HepG2 (cell line): ENCODE data around the gene SIGLEC1. TPM values are rescaled to one million over a fixed set of nuclear protein-coding genes. Genes with fewer than 3 reads are reported as not detected.
A peak's percentile ranks its signal among the peaks of the same experiment; 100 is the strongest.

Experiments used
- ATAC-seq: fragments of 200-7000 bp; cut with Tn5 transposase; 3 replicates; pipeline ENCODE4 v1.9.1; 2020; ENCODE audit warnings: mild to moderate bottlenecking, moderate library complexity
- BruUV-seq: library from RNA; stranded (reverse); fragments of 400-500 nt; replicated peaks from 2 replicates; lab custom pipeline; 2021; lab: Mats Ljungman, UMichigan
- CTCF ChIA-PET: fragments of 300-600 bp; formaldehyde crosslinking; extraction: SDS; loops from one replicate; lab custom pipeline; 2021; ENCODE audit warnings: low total read pairs, inconsistent platforms, low intra/inter-chr PET ratio; lab: Yijun Ruan, JAX
- POLR2A ChIA-PET: fragments of 350-600 bp; sonication (Branson Sonifier 250); formaldehyde crosslinking; loops from one replicate; lab custom pipeline; 2020; ENCODE audit warnings: antibody characterized with exemption, inconsistent platforms; lab: Yijun Ruan, JAX
- DNase-seq: peaks from one replicate; pipeline ENCODE4 v3.0.0-alpha.2; 2015; ENCODE audit warnings: low spot score
- FAIRE-seq: peaks from 3 replicates; lab custom pipeline; 2011; peaks lifted over from hg19 to GRCh38; lab: Jason Lieb, UNC
- H2AFZ ChIP-seq: one replicate; pipeline ENCODE4 v1.6.1; 2011; ENCODE audit warnings: low read length, inconsistent platforms
- H3K27ac ChIP-seq: fragments of 300-600 bp; 3 replicates; pipeline ENCODE4 v1.8.0; 2011; ENCODE audit warnings: mixed run types, mild to moderate bottlenecking, mixed read lengths, low read length, inconsistent platforms; ENCODE audit not compliant: insufficient read depth; ENCODE audit errors: extremely low read length
- H3K27me3 ChIP-seq, 2 experiments: fragments of 200-600 bp in 1 of 2; 2 replicates in 1 of 2; 3 replicates in 1 of 2; pipeline versions ENCODE4 v1.6.0 to v1.8.0; 2011; ENCODE audit warnings: low read length in 2 of 2, mild to moderate bottlenecking in 2 of 2, moderate library complexity in 2 of 2, inconsistent platforms in 1 of 2; ENCODE audit not compliant: insufficient read depth in 2 of 2, control insufficient read depth in 1 of 2
- H3K36me3 ChIP-seq, 2 experiments: fragments of 200-600 bp in 1 of 2; replicated peaks in 1 of 2; 2 replicates in 1 of 2; 3 replicates in 1 of 2; pipeline versions ENCODE4 v1.5.1 to v1.8.0; 2011; ENCODE audit warnings: low read length in 2 of 2, inconsistent platforms in 1 of 2; ENCODE audit not compliant: insufficient read depth in 2 of 2, control insufficient read depth in 1 of 2
- H3K4me1 ChIP-seq: 2 replicates; pipeline ENCODE4 v1.5.1; 2012; ENCODE audit warnings: low read length, inconsistent platforms; ENCODE audit not compliant: insufficient read depth
- H3K4me2 ChIP-seq: 2 replicates; pipeline ENCODE4 v1.6.0; 2011; ENCODE audit warnings: low read depth, low read length, inconsistent platforms
- H3K4me3 ChIP-seq, 3 experiments: fragments of 200-600 bp in 1 of 3; sonication (generic), shearing (Covaris generic) in 1 of 3; replicated peaks in 1 of 3; 2 replicates each; pipeline ENCODE4 v1.5.1; 2011 to 2016; ENCODE audit warnings: low read length in 3 of 3, inconsistent platforms in 2 of 3, low read depth in 2 of 3, mild to moderate bottlenecking in 2 of 3, control low read depth in 1 of 3, mixed read lengths in 1 of 3; ENCODE audit not compliant: insufficient read depth in 1 of 3
- H3K79me2 ChIP-seq: one replicate; pipeline ENCODE4 v1.6.1; 2011; ENCODE audit warnings: low read length, inconsistent platforms; ENCODE audit not compliant: insufficient read depth
- H3K9ac ChIP-seq: 2 replicates; pipeline ENCODE4 v1.6.0; 2011; ENCODE audit warnings: mild to moderate bottlenecking, low read depth, low read length, inconsistent platforms; ENCODE audit not compliant: insufficient read depth
- H3K9me3 ChIP-seq: 2 replicates; pipeline ENCODE4 v1.5.1; 2012; ENCODE audit warnings: mild to moderate bottlenecking, low read length
- H4K20me1 ChIP-seq: 2 replicates; pipeline ENCODE4 v1.6.0; 2011; ENCODE audit warnings: inconsistent platforms, mild to moderate bottlenecking, low read length, moderate library complexity; ENCODE audit not compliant: insufficient read depth
- AGO2 ChIP-seq: fragments of 200-400 bp; formaldehyde crosslinking; optimal IDR thresholded peaks from 2 replicates; pipeline ENCODE3; 2017; ENCODE audit warnings: mild to moderate bottlenecking, low read depth, low read length, moderate library complexity
- FOXA1 ChIP-seq, 2 experiments: fragments of 450-650 bp in 1 of 2; sonication (generic) in 1 of 2; formaldehyde crosslinking in 1 of 2; IDR thresholded peaks; 2 replicates each; pipeline versions ENCODE4 v1.4.0 to v1.6.1; 2016 to 2020; ENCODE audit warnings: missing genetic modification reagents in 1 of 2
- GFI1 ChIP-seq: sonication (generic); formaldehyde crosslinking; IDR thresholded peaks from 2 replicates; pipeline ENCODE4 v1.5.0; 2020; ENCODE audit warnings: missing genetic modification reagents, mild to moderate bottlenecking, borderline replicate concordance
- HOXA3 ChIP-seq: sonication (generic); formaldehyde crosslinking; IDR thresholded peaks from 2 replicates; pipeline ENCODE4 v1.5.0; 2020; ENCODE audit warnings: missing genetic modification reagents
- SP4 ChIP-seq: sonication (generic); formaldehyde crosslinking; IDR thresholded peaks from 2 replicates; pipeline ENCODE4 v1.8.1; 2023; ENCODE audit warnings: mild to moderate bottlenecking, missing genetic modification reagents
- SSRP1 ChIP-seq: IDR thresholded peaks from 2 replicates; pipeline ENCODE4 v1.6.1; 2016; ENCODE audit warnings: control low read depth
- ZBTB38 ChIP-seq: sonication (generic); formaldehyde crosslinking; IDR thresholded peaks from 2 replicates; pipeline ENCODE4 v1.5.1; 2020; ENCODE audit warnings: mild to moderate bottlenecking, missing genetic modification reagents
- ZKSCAN1 ChIP-seq: fragments of 150-350 bp; IDR thresholded peaks from 2 replicates; pipeline ENCODE4 v1.6.1; 2014; ENCODE audit warnings: low read length
- ZNF124 ChIP-seq: sonication (generic); formaldehyde crosslinking; IDR thresholded peaks from 2 replicates; pipeline ENCODE4 v1.4.0; 2020; ENCODE audit warnings: missing genetic modification reagents
- ZSCAN12 ChIP-seq: sonication (generic); formaldehyde crosslinking; IDR thresholded peaks from 2 replicates; pipeline ENCODE4 v1.9.0; 2021; ENCODE audit warnings: mild to moderate bottlenecking, missing genetic modification reagents
- WGBS: methylation state at CpG from one replicate; pipeline ENCODE4 v1.1.6; 2017; ENCODE audit warnings: low lambda C conversion rate; 5-methylcytosine and 5-hydroxymethylcytosine counted together
- in situ Hi-C: cut with HindIII; loops from 2 replicates; pipeline ENCODE4 v1.10.0; 2017; ENCODE audit warnings: low pct_unique_long_range_greater_than_20kb; ENCODE audit not compliant: extremely low pct_ligation_motif_present
- intact Hi-C: fragments of 100-400 bp; cut with micrococcal nuclease; formaldehyde crosslinking; loops from one replicate; pipeline ENCODE4 v1.10.0; 2022; ENCODE audit not compliant: unreplicated experiment
- polyA plus RNA-seq, 8 experiments: library from polyadenylated mRNA; depleted of rRNA in 3 of 8; stranded (reverse) in 7 of 8; unstranded in 1 of 8; fragments of >200 nt; fragmentation: Illumina TruSeq in 4 of 8; extraction: Trizol in 4 of 8; gene quantifications; 2 replicates each; pipeline versions ENCODE4 v1.2.1 to v1.2.3, GENCODE V29; 2011 to 2016; ENCODE audit warnings: low read depth in 4 of 8, missing spikeins in 1 of 8, mixed read lengths in 1 of 8; ENCODE audit not compliant: insufficient read depth in 1 of 8
- total RNA-seq, 5 experiments: library from RNA; depleted of rRNA; stranded (reverse); fragments of >200 nt; fragmentation: Illumina TruSeq; extraction: Trizol; gene quantifications; 2 replicates each; pipeline ENCODE4 v1.2.3, GENCODE V29; 2016; ENCODE audit warnings: low read depth in 1 of 5
- TF ChIP-seq, protein P1 (sequence below): sonication (generic); formaldehyde crosslinking; IDR thresholded peaks from 2 replicates; pipeline ENCODE4 v1.5.1; 2020; ENCODE audit warnings: mild to moderate bottlenecking, missing genetic modification reagents, moderate library complexity
- TF ChIP-seq, protein P2 (sequence below): sonication (generic); formaldehyde crosslinking; IDR thresholded peaks from 2 replicates; pipeline ENCODE4 v1.4.0; 2020; ENCODE audit warnings: missing genetic modification reagents

Gene SIGLEC1
- total and polyA plus RNA-seq, 2 of the 13 experiments (the other 11 are each of a cell fraction or from before 2014, with no cell fraction given) = 0.01 TPM; not detected in 1

DNA sequence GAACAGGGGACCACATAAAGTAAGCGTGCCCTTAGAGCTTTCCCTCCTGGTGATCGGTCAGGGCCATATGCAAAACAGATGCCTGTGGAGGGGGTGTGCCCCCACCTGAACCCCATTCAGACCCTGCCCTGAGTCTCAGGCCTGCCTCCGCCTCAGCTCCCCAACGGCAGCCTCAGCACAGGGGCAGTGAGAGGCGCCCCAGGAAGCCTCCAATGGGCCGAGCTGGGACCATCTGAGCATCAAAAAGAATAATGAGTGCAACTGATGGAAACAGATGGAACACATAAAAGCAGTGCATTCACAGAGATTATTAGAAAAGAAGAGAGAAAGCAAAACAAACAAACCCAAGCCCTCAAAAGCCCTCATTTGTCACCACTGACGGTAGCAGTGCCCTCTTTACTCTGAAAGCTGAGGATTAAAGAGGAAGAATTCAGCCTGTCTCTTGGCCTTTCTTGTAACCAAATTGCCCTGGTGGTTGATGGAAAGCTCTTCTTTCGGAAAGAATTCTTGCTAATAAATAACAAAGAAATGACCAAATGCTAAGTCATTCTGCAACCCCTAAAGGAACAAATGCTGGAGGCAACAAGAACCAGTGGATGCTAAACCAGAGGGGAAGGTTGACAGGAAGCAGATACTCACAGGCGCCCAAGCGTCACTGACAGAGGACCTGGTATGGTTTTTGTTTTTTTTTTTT lies 48.4 kb upstream of the SIGLEC1 start:
- Histone ChIP-seq H3K9ac (no peak overlapping the region), H4K20me1 (no peaks in the 10 kb centered on the region), H3K27ac (no peak overlapping the region), H3K9me3 (no peaks in the 10 kb centered on the region), H3K27me3 (no peaks in the 10 kb centered on the region), H3K4me3 (no peak overlapping the region), H3K4me2 (no peak overlapping the region), H3K4me1 (peaks cover 25% of the 10 kb centered on the region), H3K36me3 (peaks cover 30 to 33% of the 10 kb centered on the region in 2 experiments; a peak in 4 of 5 replicates), H3K79me2 (peaks cover 10% of the 10 kb centered on the region), H2AFZ (no peak overlapping the region)
- in situ Hi-C loops = no loop called here
- DNase-seq (no peak), FAIRE-seq (no peak), ATAC-seq (no peak)
- POLR2A ChIA-PET = interaction anchor here (0.8 to 2.0 kb wide), 3 partner anchors 8 to 21 kb away, joined by 3 to 6 read pairs (median 3); partner anchors contain the start of gene SPEF1
- TF ChIP-seq SSRP1 (CRISPR knock-in tag) = no peak
- no peak for TF ChIP-seq ZSCAN12
- TF ChIP-seq ZKSCAN1 = no peak
- no peak for TF ChIP-seq GFI1 (CRISPR knock-in tag)
- CTCF ChIA-PET = no interaction called here
- intact Hi-C loops = no loop called here
- WGBS = 96% methylated on average over 10 of the region's 10 CpGs
- BruUV-seq = no TSS peak

DNA sequence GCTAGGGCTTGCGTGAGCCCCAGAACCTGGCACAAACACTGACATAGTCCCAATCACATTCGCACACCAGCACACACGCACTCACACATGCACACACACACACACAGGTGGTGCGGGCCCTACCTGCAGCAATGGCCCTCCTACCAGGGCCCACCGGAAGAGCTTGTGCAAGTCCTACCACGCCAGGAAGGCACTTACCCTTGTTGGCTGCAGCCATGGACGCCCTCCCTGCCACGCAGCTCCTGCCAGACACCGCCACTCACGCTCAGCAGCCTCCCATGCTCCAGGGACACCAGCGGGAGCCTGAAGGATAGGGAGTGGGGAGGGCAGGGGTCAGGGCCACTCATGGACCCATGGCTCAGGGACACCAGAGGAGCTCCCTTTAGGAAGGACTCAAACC lies 47.5 kb upstream of the SIGLEC1 start:
- Histone ChIP-seq H3K4me3 (no peak overlapping the region), H4K20me1 (no peaks in the 10 kb centered on the region), H3K9me3 (no peaks in the 10 kb centered on the region), H3K4me2 (no peak overlapping the region), H3K27ac (no peak overlapping the region), H2AFZ (no peak overlapping the region)
- in situ Hi-C loops = no loop called here
- intact Hi-C loops = no loop called here
- no peak for FAIRE-seq
- no peak for DNase-seq
- peak; percentile 54 for TF ChIP-seq AGO2
- no peak for TF ChIP-seq FOXA1 (IDR thresholded peaks at IDR 0.05)
- no peak for TF ChIP-seq FOXA1 (CRISPR knock-in tag; IDR thresholded peaks at IDR 0.05)
- TF ChIP-seq SP4 = no peak
- peak; percentile 72; the same call in 1 of the 2 replicates for TF ChIP-seq ZBTB38 (CRISPR knock-in tag)
- TF ChIP-seq, protein P1, sequence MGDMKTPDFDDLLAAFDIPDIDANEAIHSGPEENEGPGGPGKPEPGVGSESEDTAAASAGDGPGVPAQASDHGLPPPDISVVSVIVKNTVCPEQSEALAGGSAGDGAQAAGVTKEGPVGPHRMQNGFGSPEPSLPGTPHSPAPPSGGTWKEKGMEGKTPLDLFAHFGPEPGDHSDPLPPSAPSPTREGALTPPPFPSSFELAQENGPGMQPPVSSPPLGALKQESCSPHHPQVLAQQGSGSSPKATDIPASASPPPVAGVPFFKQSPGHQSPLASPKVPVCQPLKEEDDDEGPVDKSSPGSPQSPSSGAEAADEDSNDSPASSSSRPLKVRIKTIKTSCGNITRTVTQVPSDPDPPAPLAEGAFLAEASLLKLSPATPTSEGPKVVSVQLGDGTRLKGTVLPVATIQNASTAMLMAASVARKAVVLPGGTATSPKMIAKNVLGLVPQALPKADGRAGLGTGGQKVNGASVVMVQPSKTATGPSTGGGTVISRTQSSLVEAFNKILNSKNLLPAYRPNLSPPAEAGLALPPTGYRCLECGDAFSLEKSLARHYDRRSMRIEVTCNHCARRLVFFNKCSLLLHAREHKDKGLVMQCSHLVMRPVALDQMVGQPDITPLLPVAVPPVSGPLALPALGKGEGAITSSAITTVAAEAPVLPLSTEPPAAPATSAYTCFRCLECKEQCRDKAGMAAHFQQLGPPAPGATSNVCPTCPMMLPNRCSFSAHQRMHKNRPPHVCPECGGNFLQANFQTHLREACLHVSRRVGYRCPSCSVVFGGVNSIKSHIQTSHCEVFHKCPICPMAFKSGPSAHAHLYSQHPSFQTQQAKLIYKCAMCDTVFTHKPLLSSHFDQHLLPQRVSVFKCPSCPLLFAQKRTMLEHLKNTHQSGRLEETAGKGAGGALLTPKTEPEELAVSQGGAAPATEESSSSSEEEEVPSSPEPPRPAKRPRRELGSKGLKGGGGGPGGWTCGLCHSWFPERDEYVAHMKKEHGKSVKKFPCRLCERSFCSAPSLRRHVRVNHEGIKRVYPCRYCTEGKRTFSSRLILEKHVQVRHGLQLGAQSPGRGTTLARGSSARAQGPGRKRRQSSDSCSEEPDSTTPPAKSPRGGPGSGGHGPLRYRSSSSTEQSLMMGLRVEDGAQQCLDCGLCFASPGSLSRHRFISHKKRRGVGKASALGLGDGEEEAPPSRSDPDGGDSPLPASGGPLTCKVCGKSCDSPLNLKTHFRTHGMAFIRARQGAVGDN (CRISPR knock-in tag) = peak; percentile 19; the same call in 1 of the 2 replicates
- TF ChIP-seq, protein P2, sequence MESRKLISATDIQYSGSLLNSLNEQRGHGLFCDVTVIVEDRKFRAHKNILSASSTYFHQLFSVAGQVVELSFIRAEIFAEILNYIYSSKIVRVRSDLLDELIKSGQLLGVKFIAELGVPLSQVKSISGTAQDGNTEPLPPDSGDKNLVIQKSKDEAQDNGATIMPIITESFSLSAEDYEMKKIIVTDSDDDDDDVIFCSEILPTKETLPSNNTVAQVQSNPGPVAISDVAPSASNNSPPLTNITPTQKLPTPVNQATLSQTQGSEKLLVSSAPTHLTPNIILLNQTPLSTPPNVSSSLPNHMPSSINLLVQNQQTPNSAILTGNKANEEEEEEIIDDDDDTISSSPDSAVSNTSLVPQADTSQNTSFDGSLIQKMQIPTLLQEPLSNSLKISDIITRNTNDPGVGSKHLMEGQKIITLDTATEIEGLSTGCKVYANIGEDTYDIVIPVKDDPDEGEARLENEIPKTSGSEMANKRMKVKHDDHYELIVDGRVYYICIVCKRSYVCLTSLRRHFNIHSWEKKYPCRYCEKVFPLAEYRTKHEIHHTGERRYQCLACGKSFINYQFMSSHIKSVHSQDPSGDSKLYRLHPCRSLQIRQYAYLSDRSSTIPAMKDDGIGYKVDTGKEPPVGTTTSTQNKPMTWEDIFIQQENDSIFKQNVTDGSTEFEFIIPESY (CRISPR knock-in tag) = peak; percentile 65; the same call in 1 of the 2 replicates
- TF ChIP-seq ZNF124 (CRISPR knock-in tag) = no peak
- TF ChIP-seq HOXA3 (CRISPR knock-in tag) = peak; percentile 12; the same call in 1 of the 2 replicates
- TF ChIP-seq, all 625 proteins: peak for 5
- no TSS peak for BruUV-seq
- Histone ChIP-seq H3K79me2 (peaks cover 6% of the 10 kb centered on the region), H3K9ac (no peak overlapping the region), H3K36me3 (peaks cover 33 to 39% of the 10 kb centered on the region in 2 experiments; a peak in 4 of 5 replicates), H3K27me3 (no peaks in the 10 kb centered on the region), H3K4me1 (peaks cover 16% of the 10 kb centered on the region)
- 95% methylated on average over 11 of the region's 11 CpGs for WGBS
- ChIA-PET POLR2A (interaction anchor here (0.8 to 2.0 kb wide), 3 partner anchors 9 to 21 kb away, joined by 3 to 6 read pairs (median 3); partner anchors contain the start of gene SPEF1), CTCF (no interaction called here)
- no peak for ATAC-seq
